ENCODE results near the gene ARHGAP21.

ARHGAP21 gene

GRCh38 chr10:24568042-24568441 is 155.6 kb downstream of the ARHGAP21 start:
- no peak for DNase-seq (ENCODE audit: low read depth)
- TF ChIP-seq, protein P1, sequence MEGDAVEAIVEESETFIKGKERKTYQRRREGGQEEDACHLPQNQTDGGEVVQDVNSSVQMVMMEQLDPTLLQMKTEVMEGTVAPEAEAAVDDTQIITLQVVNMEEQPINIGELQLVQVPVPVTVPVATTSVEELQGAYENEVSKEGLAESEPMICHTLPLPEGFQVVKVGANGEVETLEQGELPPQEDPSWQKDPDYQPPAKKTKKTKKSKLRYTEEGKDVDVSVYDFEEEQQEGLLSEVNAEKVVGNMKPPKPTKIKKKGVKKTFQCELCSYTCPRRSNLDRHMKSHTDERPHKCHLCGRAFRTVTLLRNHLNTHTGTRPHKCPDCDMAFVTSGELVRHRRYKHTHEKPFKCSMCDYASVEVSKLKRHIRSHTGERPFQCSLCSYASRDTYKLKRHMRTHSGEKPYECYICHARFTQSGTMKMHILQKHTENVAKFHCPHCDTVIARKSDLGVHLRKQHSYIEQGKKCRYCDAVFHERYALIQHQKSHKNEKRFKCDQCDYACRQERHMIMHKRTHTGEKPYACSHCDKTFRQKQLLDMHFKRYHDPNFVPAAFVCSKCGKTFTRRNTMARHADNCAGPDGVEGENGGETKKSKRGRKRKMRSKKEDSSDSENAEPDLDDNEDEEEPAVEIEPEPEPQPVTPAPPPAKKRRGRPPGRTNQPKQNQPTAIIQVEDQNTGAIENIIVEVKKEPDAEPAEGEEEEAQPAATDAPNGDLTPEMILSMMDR (conservative IDR thresholded peaks at IDR 0.05; ENCODE audit: low read depth, low read length), result no peak
- H3K4me3 ChIP-seq (ENCODE audit: low read length), result no peak overlapping the region

DNA sequence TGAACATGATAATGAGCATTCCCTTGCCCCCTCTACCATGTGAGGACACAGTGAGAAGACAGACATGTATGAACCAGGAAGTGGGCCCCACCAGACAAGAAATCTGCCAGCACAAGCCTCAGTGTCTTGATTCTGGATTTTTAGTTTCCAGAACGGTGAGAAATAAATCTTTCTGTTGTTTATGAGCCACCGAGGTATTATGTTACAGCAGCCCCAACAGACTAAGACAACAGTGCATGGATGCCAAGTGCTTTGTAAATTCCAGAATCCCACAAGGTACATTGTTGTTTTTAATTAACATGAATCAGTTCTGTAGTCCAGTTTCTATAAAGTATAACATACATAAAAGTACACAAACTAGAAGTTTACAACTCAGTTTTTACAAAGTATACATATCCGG is 162.2 kb downstream of the ARHGAP21 start:
- DNase-seq (ENCODE audit: low read depth), result no peak
- TF ChIP-seq, protein P1 (conservative IDR thresholded peaks at IDR 0.05; ENCODE audit: low read depth, low read length), result no peak
- no peak overlapping the region for H3K4me3 ChIP-seq (ENCODE audit: low read length)

DNA sequence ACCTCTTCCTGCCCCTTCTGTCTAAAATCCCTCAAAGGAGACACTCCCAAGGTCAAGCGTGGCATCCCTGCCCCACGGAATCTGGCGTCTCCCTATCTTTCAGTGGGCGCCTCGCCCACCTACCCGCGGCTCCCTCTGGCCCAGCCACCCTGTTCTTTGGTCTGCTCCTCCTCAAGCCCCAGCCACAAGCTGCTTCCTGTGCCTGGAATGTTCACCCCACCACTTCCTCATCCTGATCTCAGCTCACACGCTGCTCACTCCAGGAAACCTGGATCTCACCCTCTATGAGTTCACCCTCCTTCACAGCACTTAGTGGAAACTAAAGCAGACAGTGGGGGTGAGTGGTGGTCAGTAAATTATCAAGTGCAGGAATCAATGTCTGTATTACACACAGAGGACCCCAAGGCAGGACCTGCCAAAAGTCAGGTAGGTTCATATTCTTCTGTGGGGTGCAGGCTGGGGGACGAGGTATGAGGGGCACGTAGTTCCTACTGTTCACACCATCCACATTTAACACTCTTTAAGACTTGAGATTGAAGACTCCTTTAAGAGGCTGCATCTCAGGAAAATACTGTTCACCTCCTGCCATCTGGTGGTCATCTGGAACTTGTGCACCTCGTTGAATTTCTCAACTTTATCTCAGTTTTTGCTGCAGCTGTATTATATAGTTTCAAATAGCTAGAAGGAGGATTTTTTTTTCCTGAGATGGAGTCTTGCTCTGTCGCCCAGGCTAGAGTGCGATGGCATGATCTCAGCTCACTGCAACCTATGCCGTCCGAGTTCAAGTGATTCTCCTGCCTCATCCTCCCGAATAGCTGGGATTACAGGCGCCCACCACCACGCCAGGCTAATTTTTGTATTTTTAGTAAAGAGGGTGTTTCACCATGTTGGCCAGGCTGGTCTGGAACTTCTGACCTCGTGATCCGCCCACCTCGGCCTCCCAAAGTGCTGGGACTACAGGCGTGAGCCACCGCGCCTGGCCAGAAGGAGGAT is 166.6 kb downstream of the ARHGAP21 start:
- DNase-seq (ENCODE audit: low read depth), result peak; percentile 34
- TF ChIP-seq, protein P1 (conservative IDR thresholded peaks at IDR 0.05; ENCODE audit: low read depth, low read length), result peak; percentile 75
- H3K4me3 ChIP-seq (ENCODE audit: low read length), result no peak overlapping the region

- no peak for DNase-seq (ENCODE audit: low read depth)
- TF ChIP-seq, protein P1 (conservative IDR thresholded peaks at IDR 0.05; ENCODE audit: low read depth, low read length), result no peak
- H3K4me3 ChIP-seq (ENCODE audit: low read length), result no peak overlapping the region
Measured at GRCh38 chr10:24556126-24556749, 167.4 kb downstream of the ARHGAP21 start.

DNA sequence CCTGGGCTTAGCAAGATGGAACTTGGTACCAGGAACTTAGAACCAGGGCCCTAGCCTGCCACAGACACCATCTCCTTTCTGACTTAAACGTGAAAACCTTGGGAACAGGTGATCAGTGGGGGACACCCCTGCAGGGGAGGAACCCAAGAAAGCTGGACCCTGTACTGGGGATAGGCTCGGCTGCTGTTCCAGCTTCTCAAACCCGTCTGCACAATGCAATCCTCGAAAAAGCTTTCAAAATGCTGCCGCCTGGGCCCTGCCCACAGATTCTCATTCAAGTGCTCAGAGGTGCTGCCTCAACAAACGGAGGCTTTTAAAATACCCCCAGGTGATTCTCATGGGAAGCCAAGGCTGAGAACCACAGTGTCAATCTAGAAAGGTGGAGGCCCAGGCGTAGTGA is 169.7 kb downstream of the ARHGAP21 start:
- no peak overlapping the region for H3K4me3 ChIP-seq (ENCODE audit: low read length)
- TF ChIP-seq, protein P1 (conservative IDR thresholded peaks at IDR 0.05; ENCODE audit: low read depth, low read length), result no peak
- no peak for DNase-seq (ENCODE audit: low read depth)

DNA sequence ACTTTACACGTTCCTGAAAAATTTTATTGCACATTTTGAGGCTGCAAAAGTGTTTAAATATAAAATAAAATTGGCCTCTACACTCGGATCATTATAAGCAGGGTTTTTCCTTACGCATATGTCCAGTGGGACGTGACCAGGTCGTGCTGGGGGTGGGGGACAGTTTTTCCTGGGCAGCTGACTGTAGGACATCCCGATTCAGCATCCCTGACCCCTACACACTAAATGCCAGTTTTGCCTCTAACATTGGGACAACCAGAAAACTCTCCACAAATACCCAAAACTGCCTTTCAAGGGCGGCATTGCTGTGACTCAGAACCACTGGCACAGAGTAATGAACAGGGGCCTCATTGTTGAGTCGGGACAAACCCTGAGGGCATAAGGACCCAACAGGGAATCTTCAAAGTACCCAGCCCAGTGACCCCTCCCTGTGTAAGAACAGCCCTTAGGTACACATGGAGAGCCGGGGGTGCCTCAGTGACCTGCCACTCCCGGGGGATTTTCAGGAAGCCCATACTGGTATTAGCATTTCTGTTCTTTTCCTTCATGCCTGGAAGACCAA is 170.6 kb downstream of the ARHGAP21 start:
- no peak for DNase-seq (ENCODE audit: low read depth)
- H3K4me3 ChIP-seq (ENCODE audit: low read length), result no peak overlapping the region
- TF ChIP-seq, protein P1 (conservative IDR thresholded peaks at IDR 0.05; ENCODE audit: low read depth, low read length), result no peak
